Mucosa of descending colon (tissue), 3 donors: ENCODE results near the gene CDKN2AIP. TPM values are rescaled to one million over a fixed set of nuclear protein-coding genes. Genes with fewer than 3 reads are reported as not detected.

ENCODE experiments used
- ATAC-seq: fragments of 200-7000 bp; cut with Tn5 transposase; one replicate; pipeline ENCODE4 v1.9.1; 2020; ENCODE audit warnings: mild to moderate bottlenecking, moderate library complexity
- DNase-seq, 3 donors: peaks; one replicate each; pipeline ENCODE4 v3.0.0-alpha.2; 2020
- H3K36me3 ChIP-seq: fragments of 200-600 bp; one replicate; pipeline ENCODE4 v1.8.0; 2021; ENCODE audit warnings: low read depth, mild to moderate bottlenecking
- H3K4me1 ChIP-seq: fragments of 200-600 bp; one replicate; pipeline ENCODE4 v1.8.0; 2021; ENCODE audit warnings: low read depth, mild to moderate bottlenecking
- H3K4me3 ChIP-seq: fragments of 200-600 bp; one replicate; pipeline ENCODE4 v1.8.0; 2021; ENCODE audit warnings: mild to moderate bottlenecking
- H3K9me3 ChIP-seq: fragments of 200-600 bp; one replicate; pipeline ENCODE4 v1.8.0; 2021; ENCODE audit warnings: mild to moderate bottlenecking
- intact Hi-C, 2 donors: fragments of 100-400 bp; cut with DNase I in 1 of 2; cut with micrococcal nuclease in 1 of 2; formaldehyde crosslinking; loops; one replicate each; pipeline versions ENCODE4 v1.11.0 to v1.11.1; 2022; cut with DNase I, micrococcal nuclease
- total RNA-seq, 3 donors: library from RNA; stranded (reverse); fragmentation: NEBNext Ultra II Directional in 2 of 3; extraction: Animal tissue kit (Norgen Biotek cat#: 25700) in 2 of 3; gene quantifications; one replicate each; pipeline versions ENCODE4 v1.2.1 to v1.2.4, GENCODE V29; 2021 to 2023
- TF ChIP-seq, protein P1 (sequence below): fragments of 200-600 bp; IDR thresholded peaks from one replicate; pipeline ENCODE4 v1.8.0; 2022; ENCODE audit warnings: antibody characterized with exemption, mild to moderate bottlenecking
- donor health status: DM: no; HTN: no; CAD: no; lungs with moderate emphysema.
- donor health status: DM: no; HTN: no; CAD: no.
- donor health status: DM: no; HTN: yes; CAD: no.

CDKN2AIP gene
- total RNA-seq, 3 donors from 2014 or later: 16.2 to 20.4 (median 18.9) TPM

DNA sequence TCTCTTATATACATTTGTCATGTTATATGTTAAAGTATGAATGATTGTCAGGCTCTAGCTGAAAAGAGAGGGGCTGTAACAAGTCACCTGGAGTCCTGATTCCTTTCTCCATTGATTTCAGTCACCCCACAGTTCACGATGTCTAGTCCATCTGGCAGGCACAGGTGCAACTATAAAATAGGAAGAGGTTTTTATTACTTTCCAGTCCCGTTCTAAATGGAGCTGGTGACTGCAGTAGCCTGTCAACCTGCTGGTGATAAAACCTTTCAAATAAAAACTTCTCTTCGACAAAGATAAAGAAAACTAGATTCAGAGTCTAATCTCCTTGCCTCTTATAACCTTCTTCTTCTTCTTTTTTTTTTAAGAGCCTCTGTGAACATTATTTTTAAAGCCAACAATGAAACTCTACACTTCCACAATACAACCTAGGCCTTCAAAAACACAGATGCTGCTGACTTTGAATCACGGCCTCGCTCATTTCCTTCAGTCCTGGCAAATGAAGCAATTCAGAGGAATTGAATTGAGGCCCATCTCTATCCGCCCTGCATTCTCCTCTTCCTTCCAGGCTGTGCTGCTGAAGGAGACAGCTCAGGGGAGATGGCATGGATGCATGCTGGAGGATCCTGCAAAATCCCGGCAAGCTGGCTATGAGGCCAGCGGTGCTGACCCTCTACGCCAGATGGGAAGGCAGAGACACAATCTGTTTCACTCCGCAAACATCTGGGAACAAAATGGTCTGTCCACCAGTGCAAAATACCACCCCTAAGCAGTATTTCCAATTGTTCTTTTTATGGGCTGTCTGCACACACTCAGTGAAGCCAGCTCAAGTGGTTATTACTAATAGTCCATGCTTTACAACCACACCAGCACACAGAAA is 27.3 kb upstream of the CDKN2AIP start:
- DNase-seq (no peak), ATAC-seq (peak; percentile 68)
- Histone ChIP-seq H3K4me3 (no peak overlapping the region), H3K9me3 (no peaks in the 10 kb centered on the region), H3K36me3 (no peaks in the 10 kb centered on the region), H3K4me1 (no peaks in the 10 kb centered on the region)
- intact Hi-C loops: no loop called here
- TF ChIP-seq, protein P1, sequence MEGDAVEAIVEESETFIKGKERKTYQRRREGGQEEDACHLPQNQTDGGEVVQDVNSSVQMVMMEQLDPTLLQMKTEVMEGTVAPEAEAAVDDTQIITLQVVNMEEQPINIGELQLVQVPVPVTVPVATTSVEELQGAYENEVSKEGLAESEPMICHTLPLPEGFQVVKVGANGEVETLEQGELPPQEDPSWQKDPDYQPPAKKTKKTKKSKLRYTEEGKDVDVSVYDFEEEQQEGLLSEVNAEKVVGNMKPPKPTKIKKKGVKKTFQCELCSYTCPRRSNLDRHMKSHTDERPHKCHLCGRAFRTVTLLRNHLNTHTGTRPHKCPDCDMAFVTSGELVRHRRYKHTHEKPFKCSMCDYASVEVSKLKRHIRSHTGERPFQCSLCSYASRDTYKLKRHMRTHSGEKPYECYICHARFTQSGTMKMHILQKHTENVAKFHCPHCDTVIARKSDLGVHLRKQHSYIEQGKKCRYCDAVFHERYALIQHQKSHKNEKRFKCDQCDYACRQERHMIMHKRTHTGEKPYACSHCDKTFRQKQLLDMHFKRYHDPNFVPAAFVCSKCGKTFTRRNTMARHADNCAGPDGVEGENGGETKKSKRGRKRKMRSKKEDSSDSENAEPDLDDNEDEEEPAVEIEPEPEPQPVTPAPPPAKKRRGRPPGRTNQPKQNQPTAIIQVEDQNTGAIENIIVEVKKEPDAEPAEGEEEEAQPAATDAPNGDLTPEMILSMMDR: no peak

DNA sequence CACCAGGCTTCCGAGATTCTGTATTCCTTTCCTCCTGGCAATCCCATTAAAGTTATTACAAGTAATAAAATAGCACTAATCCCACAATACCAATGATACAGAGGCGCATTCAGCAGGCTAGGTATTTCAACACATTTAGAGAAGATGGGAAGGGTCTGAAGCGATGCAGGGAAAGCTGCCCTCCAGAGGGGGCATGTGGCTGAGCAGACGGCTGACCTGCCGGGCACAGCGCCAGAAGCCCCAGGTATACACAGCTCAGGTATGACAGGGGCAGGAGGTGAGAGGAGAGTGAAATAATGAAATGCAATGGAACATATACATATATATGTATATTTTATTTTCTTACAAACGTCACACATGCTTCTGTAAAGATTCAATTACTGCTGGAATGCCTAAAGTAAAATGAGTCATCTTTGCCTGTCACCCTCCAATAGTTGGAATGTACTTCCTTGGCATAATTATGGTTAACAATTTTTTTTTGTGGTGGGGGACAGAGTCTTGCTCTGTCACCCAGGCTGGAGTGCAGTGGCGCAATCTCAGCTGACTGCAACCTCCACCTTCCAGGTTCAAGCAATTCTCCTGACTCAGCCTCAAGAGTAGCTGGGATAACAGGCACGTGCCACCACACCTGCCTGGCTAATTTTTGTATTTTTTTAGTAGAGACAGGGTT is 21.3 kb upstream of the CDKN2AIP start:
- intact Hi-C loops: no loop called here
- DNase-seq: no peak
- ATAC-seq: no peak
- Histone ChIP-seq H3K4me1 (peaks cover 7% of the 10 kb centered on the region), H3K36me3 (no peaks in the 10 kb centered on the region), H3K4me3 (no peak overlapping the region), H3K9me3 (no peaks in the 10 kb centered on the region)
- TF ChIP-seq, protein P1: no peak

DNA sequence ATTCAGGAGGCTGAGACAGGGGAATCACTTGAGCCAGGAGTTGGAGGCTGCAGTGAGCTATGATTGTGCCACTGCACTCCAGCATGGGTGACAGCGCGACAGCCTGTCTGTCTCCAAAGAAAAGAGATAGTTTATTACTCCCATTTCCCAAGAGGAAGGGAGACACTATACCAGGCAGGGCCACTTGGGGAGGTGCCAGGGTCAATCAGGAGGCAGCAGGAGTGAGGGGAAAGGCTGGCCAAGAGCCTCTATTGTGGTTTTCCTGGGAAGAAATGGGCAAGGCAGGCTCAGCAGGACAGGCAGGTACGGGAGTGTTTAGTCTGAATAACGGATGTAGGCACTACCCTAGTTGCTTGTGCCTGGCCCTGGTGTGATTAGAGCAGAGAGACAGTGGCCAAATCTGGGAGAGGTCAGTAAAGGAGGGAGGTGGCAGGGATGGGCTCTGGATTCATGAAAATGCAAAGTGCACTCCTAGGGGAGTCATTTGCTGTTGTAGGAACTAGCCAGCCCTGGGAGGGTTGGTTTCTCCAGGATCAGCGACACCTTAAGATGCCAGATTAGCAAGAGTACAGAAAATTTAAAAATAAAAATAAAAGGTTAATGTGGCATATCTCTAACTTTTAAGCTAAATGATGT is 20.2 kb upstream of the CDKN2AIP start:
- intact Hi-C loops: no loop called here
- Histone ChIP-seq H3K4me1 (peaks cover 7% of the 10 kb centered on the region), H3K36me3 (no peaks in the 10 kb centered on the region), H3K4me3 (no peak overlapping the region), H3K9me3 (no peaks in the 10 kb centered on the region)
- ATAC-seq (peak; percentile 87), DNase-seq (peak; percentile 72 to 80 (median 77))
- TF ChIP-seq, protein P1: no peak

DNA sequence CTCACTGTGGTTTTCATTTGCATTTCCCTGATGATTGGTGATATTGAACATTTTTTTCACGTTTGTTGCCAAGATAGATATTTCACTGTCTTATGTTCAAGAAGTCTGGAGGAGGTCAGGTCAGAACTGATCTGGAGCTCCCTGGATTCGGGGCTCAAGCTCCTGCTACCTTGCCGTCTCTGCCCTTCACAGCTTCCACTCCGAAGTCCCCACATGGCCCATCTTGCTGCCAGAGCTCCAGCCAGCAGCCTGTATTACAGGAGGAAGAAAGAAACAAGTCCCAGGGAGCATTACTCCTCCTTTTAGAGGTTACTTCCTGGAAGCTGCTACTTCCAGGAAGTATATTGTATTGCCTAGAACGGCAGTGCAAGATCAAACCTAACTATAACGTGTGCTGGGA is 17.9 kb upstream of the CDKN2AIP start:
- no peaks in the 10 kb centered on the region for H3K36me3 ChIP-seq
- no peak overlapping the region for H3K4me3 ChIP-seq
- TF ChIP-seq, protein P1: no peak
- ATAC-seq: no peak
- DNase-seq: no peak
- no peaks in the 10 kb centered on the region for H3K9me3 ChIP-seq
- peaks cover 13% of the 10 kb centered on the region for H3K4me1 ChIP-seq
- intact Hi-C loops: no loop called here

DNA sequence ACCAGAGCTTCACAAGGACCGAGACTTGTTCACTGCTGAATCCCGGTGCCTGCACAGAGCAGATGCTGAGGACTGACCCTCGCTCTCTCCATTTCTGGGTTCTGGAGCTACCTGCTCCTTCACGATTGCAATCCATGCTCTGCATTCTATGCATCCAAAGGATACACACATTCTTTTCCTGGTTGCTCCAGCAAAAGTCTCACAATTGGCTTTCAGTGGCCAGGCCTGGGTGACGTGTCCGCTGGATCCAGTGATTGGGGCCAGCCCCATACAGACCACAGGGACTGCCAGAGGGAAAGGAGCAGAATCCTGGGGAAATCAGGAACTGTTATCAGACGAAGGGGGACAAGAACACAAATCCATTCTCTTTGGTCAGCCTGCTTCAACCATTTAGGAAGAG is 14.9 kb upstream of the CDKN2AIP start:
- Histone ChIP-seq H3K9me3 (no peaks in the 10 kb centered on the region), H3K36me3 (no peaks in the 10 kb centered on the region), H3K4me1 (peaks cover 6% of the 10 kb centered on the region), H3K4me3 (no peak overlapping the region)
- intact Hi-C loops: no loop called here
- peak; percentile 27 for ATAC-seq
- DNase-seq: no peak
- TF ChIP-seq, protein P1: no peak
